Spleen (tissue), 11 donors: ENCODE results near the gene SORL1. TPM values are rescaled to one million over a fixed set of nuclear protein-coding genes. Genes with fewer than 3 reads are reported as not detected.

Experiments used
- DNase-seq: peaks from one replicate; pipeline ENCODE4 v3.0.0-alpha.2; 2020
- H3K27ac ChIP-seq, 8 donors: fragments of 200-600 bp; sonication (generic) in 7 of 8; 1 replicate in 4 of 8; 2 replicates in 4 of 8; pipeline versions ENCODE4 v1.5.0 to v1.8.0; 2016 to 2021; ENCODE audit warnings: inconsistent platforms in 4 of 8, mild to moderate bottlenecking in 4 of 8, moderate library complexity in 1 of 8
- H3K27me3 ChIP-seq, 7 donors: fragments of 200-600 bp; sonication (generic) in 6 of 7; replicated peaks in 1 of 7; 1 replicate in 4 of 7; 2 replicates in 3 of 7; pipeline versions ENCODE4 v1.5.0 to v1.8.0; 2016 to 2021; ENCODE audit warnings: inconsistent platforms in 3 of 7, mild to moderate bottlenecking in 1 of 7
- H3K36me3 ChIP-seq, 6 donors: fragments of 200-600 bp; sonication (generic) in 5 of 6; 1 replicate in 4 of 6; 2 replicates in 2 of 6; pipeline versions ENCODE4 v1.5.0 to v1.8.0; 2016 to 2021; ENCODE audit warnings: inconsistent platforms in 2 of 6
- H3K4me1 ChIP-seq, 6 donors: fragments of 200-600 bp; sonication (generic) in 5 of 6; 1 replicate in 3 of 6; 2 replicates in 3 of 6; pipeline versions ENCODE4 v1.5.0 to v1.8.0; 2016 to 2021; ENCODE audit warnings: inconsistent platforms in 3 of 6
- H3K4me3 ChIP-seq, 8 donors: fragments of 200-600 bp; sonication (generic) in 7 of 8; 1 replicate in 4 of 8; 2 replicates in 4 of 8; pipeline versions ENCODE4 v1.5.0 to v1.8.0; 2016 to 2021; ENCODE audit warnings: inconsistent platforms in 4 of 8, mild to moderate bottlenecking in 4 of 8, moderate library complexity in 2 of 8
- H3K9me3 ChIP-seq, 8 donors: fragments of 200-600 bp; sonication (generic) in 7 of 8; 1 replicate in 4 of 8; 2 replicates in 4 of 8; pipeline versions ENCODE4 v1.5.0 to v1.8.0; 2016 to 2021; ENCODE audit warnings: inconsistent platforms in 4 of 8
- CTCF ChIP-seq, 11 experiments: fragments of 200-600 bp in 7 of 11; fragments of 450-650 bp in 4 of 11; sonication (generic) in 4 of 11; IDR thresholded peaks in 8 of 11; conservative IDR thresholded peaks in 3 of 11; 1 replicate in 7 of 11; 2 replicates in 4 of 11; pipeline versions ENCODE4 v1.4.0 to v1.8.0; 2016 to 2021; ENCODE audit warnings: antibody characterized with exemption in 11 of 11, inconsistent platforms in 4 of 11, mild to moderate bottlenecking in 1 of 11
- POLR2A ChIP-seq, 3 donors: fragments of 450-650 bp; IDR thresholded peaks; one replicate each; pipeline ENCODE4 v1.5.1; 2017; ENCODE audit warnings: antibody characterized with exemption in 3 of 3, mild to moderate bottlenecking in 1 of 3
- POLR2AphosphoS5 ChIP-seq, 3 donors: sonication (generic); formaldehyde crosslinking; IDR thresholded peaks; one replicate each; pipeline ENCODE4 v1.5.1; 2017; ENCODE audit warnings: antibody characterized with exemption in 3 of 3
- WGBS, 5 donors: extraction: QIAGEN DNeasy Blood & Tissue Kit in 3 of 5; methylation state at CpG; one replicate each; pipeline versions ENCODE4 v1.1.5 to v1.1.7; 2013 to 2018; 5-methylcytosine and 5-hydroxymethylcytosine counted together
- intact Hi-C: fragments of 100-400 bp; cut with DNase I; formaldehyde crosslinking; loops from one replicate; pipeline ENCODE4 v1.15.0; 2023; ENCODE audit warnings: low total_unique reads
- polyA plus RNA-seq, 3 donors: library from polyadenylated mRNA; stranded (reverse); fragments of 200-250 nt; gene quantifications; one replicate each; pipeline ENCODE4 v1.2.1, GENCODE V29; 2013
- total RNA-seq, 7 donors: library from RNA; depleted of rRNA in 3 of 7; stranded (reverse); fragments of >200 nt in 3 of 7; fragmentation: NEBNext Ultra II Directional in 4 of 7; extraction: Animal tissue kit (Norgen Biotek cat#: 25700) in 4 of 7; gene quantifications; one replicate each; pipeline versions ENCODE4 v1.1.0 to v1.2.1, GENCODE V29; 2016 to 2021
- donor health status: healthy with polysubstance abuse.
- donor health status: DM: no; HTN: no; CAD: no; lungs with moderate emphysema.
- donor health status: DM: no; HTN: no; CAD: no.
- donor health status: Bipolar disorder and iron deficiency.
- donor health status: healthy.
- donor health status: DM: no; HTN: no; CAD: no.
- donor health status: DM: yes; HTN: yes; CAD: no.

The SORL1 gene
- total and polyA plus RNA-seq, 10 donors, result 3.8 to 328 (median 148) TPM

DNA sequence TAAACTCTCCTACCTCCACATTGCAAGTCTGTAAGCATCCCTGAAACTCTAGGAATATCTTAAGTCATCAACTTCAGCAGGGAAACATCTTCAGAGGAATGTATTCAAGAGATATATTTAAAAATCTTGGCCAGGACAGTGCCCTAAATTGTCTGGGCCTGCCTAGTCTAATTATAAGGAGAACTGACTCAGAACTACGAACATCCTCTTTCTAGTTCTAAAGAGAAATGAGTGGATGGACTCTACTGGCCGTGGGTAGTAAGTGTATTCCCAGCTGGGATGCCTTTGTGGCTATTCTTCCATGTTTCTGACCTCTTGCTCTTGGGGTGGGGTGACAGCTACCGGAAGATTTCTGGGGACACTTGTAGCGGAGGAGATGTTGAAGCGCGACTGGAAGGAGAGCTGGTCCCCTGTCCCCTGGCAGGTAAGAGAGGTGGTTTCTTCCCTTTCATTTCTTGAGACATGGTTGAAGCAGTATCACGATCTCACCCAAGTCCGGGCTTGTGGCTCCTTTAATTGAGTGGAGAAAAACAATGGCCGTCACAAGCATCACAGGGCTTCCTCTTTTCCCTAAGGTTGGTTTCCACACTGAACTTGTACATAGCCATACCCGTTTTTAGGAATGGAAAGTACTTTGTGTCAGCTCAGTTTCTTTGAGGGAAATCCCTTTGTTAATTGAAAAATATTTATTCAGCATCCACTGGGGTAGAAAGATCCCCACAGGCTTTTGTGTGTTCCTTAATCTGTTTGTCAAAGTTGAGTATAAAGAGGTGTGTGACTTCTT, 98.3 kb downstream of the SORL1 start:
- Histone ChIP-seq H3K27me3 (no peaks in the 10 kb centered on the region), H3K4me1 (peaks cover 0 to 2% (median 0%) of the 10 kb centered on the region in 6 donors), H3K4me3 (no peak overlapping the region), H3K9me3 (no peaks in the 10 kb centered on the region), H3K27ac (no peak overlapping the region), H3K36me3 (peaks cover 0 to 100% (median 30%) of the 10 kb centered on the region in 6 donors)
- no peak for DNase-seq
- WGBS, 5 donors, result 77 to 87% (median 79%) methylated on average over 10 of the region's 10 CpGs
- TF ChIP-seq CTCF (IDR thresholded peaks at IDR 0.05 in 8 of 11, conservative IDR thresholded peaks at IDR 0.05 in 3 of 11), result no peak
- no peak for TF ChIP-seq POLR2AphosphoS5 (IDR thresholded peaks at IDR 0.05)
- no peak for TF ChIP-seq POLR2A (IDR thresholded peaks at IDR 0.05)
- intact Hi-C loops, result no loop called here

DNA sequence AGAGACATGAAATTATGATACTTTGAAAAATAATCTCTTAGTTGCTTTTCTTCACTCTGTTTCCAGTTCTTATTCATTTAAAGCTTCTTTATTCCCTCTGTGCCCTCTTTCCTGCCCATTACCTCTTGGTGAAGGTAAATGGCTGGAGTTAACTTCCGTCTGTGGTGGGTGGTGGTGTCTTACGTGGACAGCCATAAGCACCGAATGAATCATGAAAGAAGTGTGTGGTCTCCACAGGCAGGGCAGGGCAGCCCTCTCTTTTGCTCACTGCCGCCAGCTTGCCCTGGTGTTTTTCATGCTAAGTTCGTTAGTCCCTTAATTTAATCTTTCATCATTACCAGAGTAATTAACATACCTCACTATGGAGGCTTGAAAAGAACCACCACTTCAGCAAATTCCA, 99.3 kb downstream of the SORL1 start:
- no peaks in the 10 kb centered on the region for H3K4me1 ChIP-seq
- TF ChIP-seq POLR2AphosphoS5 (IDR thresholded peaks at IDR 0.05) (no peak), CTCF (IDR thresholded peaks at IDR 0.05 in 8 of 11, conservative IDR thresholded peaks at IDR 0.05 in 3 of 11) (no peak), POLR2A (IDR thresholded peaks at IDR 0.05) (no peak)
- intact Hi-C loops, result no loop called here
- H3K36me3 ChIP-seq, result peaks cover 0 to 100% (median 31%) of the 10 kb centered on the region in 6 donors
- no peaks in the 10 kb centered on the region for H3K27me3 ChIP-seq
- no peak for DNase-seq
- H3K9me3 ChIP-seq, result no peaks in the 10 kb centered on the region
- H3K4me3 ChIP-seq, result no peak overlapping the region
- WGBS, 5 donors, result 79 to 93% (median 83%) methylated on average over 5 of the region's 5 CpGs
- no peak overlapping the region for H3K27ac ChIP-seq

- H3K27ac ChIP-seq, result no peak overlapping the region
- DNase-seq, result no peak
- H3K9me3 ChIP-seq, result no peaks in the 10 kb centered on the region
- H3K36me3 ChIP-seq, result peaks cover 0 to 100% (median 31%) of the 10 kb centered on the region in 6 donors
- intact Hi-C loops, result no loop called here
- H3K4me3 ChIP-seq, result no peak overlapping the region
- H3K4me1 ChIP-seq, result no peaks in the 10 kb centered on the region
- no peak for TF ChIP-seq POLR2A (IDR thresholded peaks at IDR 0.05)
- no peak for TF ChIP-seq POLR2AphosphoS5 (IDR thresholded peaks at IDR 0.05)
- TF ChIP-seq CTCF (IDR thresholded peaks at IDR 0.05 in 8 of 11, conservative IDR thresholded peaks at IDR 0.05 in 3 of 11), result no peak
- WGBS, 5 donors, result 95 to 98% (median 95%) methylated on average over 5 of the region's 5 CpGs
- no peaks in the 10 kb centered on the region for H3K27me3 ChIP-seq
Measured at GRCh38 chr11:121552154-121552553, 100.0 kb downstream of the SORL1 start.

- Histone ChIP-seq H3K4me3 (no peak overlapping the region), H3K9me3 (no peaks in the 10 kb centered on the region), H3K36me3 (peaks cover 0 to 100% (median 32%) of the 10 kb centered on the region in 6 donors), H3K4me1 (no peaks in the 10 kb centered on the region), H3K27me3 (no peaks in the 10 kb centered on the region), H3K27ac (no peak overlapping the region)
- intact Hi-C loops, result no loop called here
- no peak for DNase-seq
- no peak for TF ChIP-seq POLR2A (IDR thresholded peaks at IDR 0.05)
- TF ChIP-seq POLR2AphosphoS5 (IDR thresholded peaks at IDR 0.05), result no peak
- no peak for TF ChIP-seq CTCF (IDR thresholded peaks at IDR 0.05 in 8 of 11, conservative IDR thresholded peaks at IDR 0.05 in 3 of 11)
- WGBS, 5 donors, result 62 to 95% (median 92%) methylated on average over 2 of the region's 2 CpGs
Measured at GRCh38 chr11:121552644-121553043, 100.5 kb downstream of the SORL1 start.
